Adrenal gland (tissue), 5 donors: ENCODE results near the gene CHD2.

Experiments
- CTCF ChIP-seq, 6 experiments: fragments of 450-650 bp in 4 of 6; fragments of 200-600 bp in 2 of 6; sonication (generic) in 1 of 6; IDR thresholded peaks; 1 replicate in 5 of 6; 2 replicates in 1 of 6; pipeline versions ENCODE4 v1.5.1 to v1.8.0; 2016 to 2021; ENCODE audit warnings: antibody characterized with exemption in 6 of 6, mild to moderate bottlenecking in 2 of 6, moderate library complexity in 1 of 6
- POLR2A ChIP-seq, 2 donors: fragments of 450-650 bp; IDR thresholded peaks; one replicate each; pipeline ENCODE4 v1.6.1; 2017; ENCODE audit warnings: antibody characterized with exemption in 2 of 2, mild to moderate bottlenecking in 2 of 2, moderate library complexity in 1 of 2
- donor health status: DM: no; HTN: no; CAD: no.

- TF ChIP-seq CTCF (IDR thresholded peaks at IDR 0.05): no peak
- TF ChIP-seq POLR2A (IDR thresholded peaks at IDR 0.05): no peak
Measured at GRCh38 chr15:93055211-93055610, 155.1 kb downstream of the CHD2 start.
